Ishikawa (cell line): ENCODE measurements around the gene HTRA3.

Experiments used
- CEBPB ChIP-seq: IDR thresholded peaks from 2 replicates; pipeline ENCODE4 v1.6.1; 2012
- CREB1 ChIP-seq: IDR thresholded peaks from 2 replicates; pipeline ENCODE4 v1.6.1; 2012; ENCODE audit warnings: low read depth
- EGR1 ChIP-seq: IDR thresholded peaks from 2 replicates; pipeline ENCODE4 v1.6.1; 2012
- EP300 ChIP-seq: IDR thresholded peaks from 2 replicates; pipeline ENCODE4 v1.6.1; 2012; ENCODE audit warnings: borderline replicate concordance
- FOXM1 ChIP-seq: IDR thresholded peaks from 2 replicates; pipeline ENCODE4 v1.6.1; 2012; ENCODE audit warnings: low read depth, borderline replicate concordance
- MAX ChIP-seq: IDR thresholded peaks from 2 replicates; pipeline ENCODE4 v1.6.1; 2012
- NFIC ChIP-seq: IDR thresholded peaks from 2 replicates; pipeline ENCODE4 v1.6.1; 2012
- RAD21 ChIP-seq: IDR thresholded peaks from 2 replicates; pipeline ENCODE4 v1.6.1; 2012; ENCODE audit warnings: low read depth
- REST ChIP-seq: IDR thresholded peaks from 2 replicates; pipeline ENCODE4 v1.6.1; 2012; ENCODE audit warnings: low read depth, mild to moderate bottlenecking
- TAF1 ChIP-seq: IDR thresholded peaks from 2 replicates; pipeline ENCODE4 v1.6.1; 2012; ENCODE audit warnings: low read depth, mild to moderate bottlenecking
- TCF12 ChIP-seq: IDR thresholded peaks from 2 replicates; pipeline ENCODE4 v1.6.1; 2012; ENCODE audit warnings: low read depth
- TEAD4 ChIP-seq: IDR thresholded peaks from 2 replicates; pipeline ENCODE4 v1.6.1; 2012
- USF1 ChIP-seq: IDR thresholded peaks from 2 replicates; pipeline ENCODE4 v1.6.1; 2012
- YY1 ChIP-seq: IDR thresholded peaks from 2 replicates; pipeline ENCODE4 v1.6.1; 2012; ENCODE audit warnings: low read depth
- ZBTB7A ChIP-seq: IDR thresholded peaks from 2 replicates; pipeline ENCODE4 v1.6.1; 2012; ENCODE audit warnings: low read depth

The HTRA3 gene

GRCh38 chr4:8284391-8284790, 14.8 kb downstream of the HTRA3 start:
- no peak for TF ChIP-seq NFIC

- no peak for TF ChIP-seq REST
- no peak for TF ChIP-seq TEAD4
These were observed 15.8 kb downstream of the HTRA3 start for GRCh38 chr4:8285143-8285975.

- TF ChIP-seq CEBPB, result no peak
- TF ChIP-seq USF1, result no peak
- TF ChIP-seq YY1, result no peak
- TF ChIP-seq REST, result no peak
- no peak for TF ChIP-seq ZBTB7A
- TF ChIP-seq TAF1, result no peak
- TF ChIP-seq TEAD4, result no peak
- no peak for TF ChIP-seq TCF12
- no peak for TF ChIP-seq RAD21
- TF ChIP-seq NFIC, result no peak
- TF ChIP-seq FOXM1, result no peak
- TF ChIP-seq EP300, result no peak
- no peak for TF ChIP-seq EGR1
- no peak for TF ChIP-seq MAX
- no peak for TF ChIP-seq CREB1
These were observed 16.6 kb downstream of the HTRA3 start for GRCh38 chr4:8285976-8286718.

- TF ChIP-seq USF1, result no peak
- no peak for TF ChIP-seq TCF12
These were observed 17.3 kb downstream of the HTRA3 start for GRCh38 chr4:8286719-8287342.

GRCh38 chr4:8287343-8288280, 18.1 kb downstream of the HTRA3 start:
- TF ChIP-seq NFIC, result no peak
- TF ChIP-seq EP300, result no peak
- TF ChIP-seq EGR1, result no peak
- TF ChIP-seq MAX, result no peak
- TF ChIP-seq USF1, result no peak
- no peak for TF ChIP-seq TEAD4
- no peak for TF ChIP-seq TAF1
- no peak for TF ChIP-seq YY1
- TF ChIP-seq ZBTB7A, result no peak
